LNCAP (cell line): ENCODE results near the gene MSGN1.

ENCODE experiments used
- CTCF ChIP-seq: fragments of 450-650 bp; IDR thresholded peaks from 2 replicates; pipeline ENCODE4 v1.5.1; 2017; ENCODE audit warnings: mild to moderate bottlenecking

The MSGN1 gene

GRCh38 chr2:17821535-17822444 is 5.5 kb downstream of the MSGN1 start:
- TF ChIP-seq CTCF = no peak

GRCh38 chr2:17822445-17823117 is 6.3 kb downstream of the MSGN1 start:
- TF ChIP-seq CTCF = no peak

- no peak for TF ChIP-seq CTCF
Measured at GRCh38 chr2:17827316-17827715, 11.1 kb downstream of the MSGN1 start.

- no peak for TF ChIP-seq CTCF
Measured at GRCh38 chr2:17827785-17828184, 11.5 kb downstream of the MSGN1 start.

- TF ChIP-seq CTCF = peak; percentile 88
Measured at GRCh38 chr2:17830053-17831034, 14.1 kb downstream of the MSGN1 start.

GRCh38 chr2:17835516-17835915 is 19.3 kb downstream of the MSGN1 start:
- no peak for TF ChIP-seq CTCF

- no peak for TF ChIP-seq CTCF
Measured at GRCh38 chr2:17839959-17840358, 23.7 kb downstream of the MSGN1 start.
